ENCODE results near the gene TOPBP1.

DNA sequence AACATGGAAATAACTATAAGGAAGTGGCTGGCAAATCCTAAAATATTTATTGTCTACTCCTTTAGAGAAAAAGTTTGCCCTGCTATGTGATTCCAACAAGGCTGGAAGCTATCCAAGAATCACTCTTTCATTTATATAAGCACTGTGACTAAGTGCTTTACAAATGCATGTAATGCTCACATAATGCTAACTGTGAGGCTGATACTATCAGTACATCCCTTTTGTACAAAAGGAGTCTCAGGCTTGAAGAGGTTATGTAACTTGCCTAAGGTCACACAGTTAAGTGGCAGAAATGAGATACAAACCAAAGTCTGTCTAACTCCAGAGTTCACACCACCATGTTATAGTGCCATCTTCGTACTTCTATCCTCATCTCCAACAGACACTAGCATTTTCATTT is 17.0 kb downstream of the TOPBP1 start:
- TF ChIP-seq POLR2A (IDR thresholded peaks at IDR 0.05; ENCODE audit: low read depth, low read length) (no peak), POLR2AphosphoS5 (IDR thresholded peaks at IDR 0.05; ENCODE audit: low read depth, low read length) (no peak)
